GM19351 (cell line): ENCODE measurements around the gene MTMR12.

Experiments
- ATAC-seq: cut with Tn5 transposase; IDR thresholded peaks from one replicate; pipeline ENCODE4 v1.9.1; 2021; ENCODE audit warnings: mild to moderate bottlenecking, moderate library complexity; ENCODE audit not compliant: unreplicated experiment

MTMR12 gene

DNA sequence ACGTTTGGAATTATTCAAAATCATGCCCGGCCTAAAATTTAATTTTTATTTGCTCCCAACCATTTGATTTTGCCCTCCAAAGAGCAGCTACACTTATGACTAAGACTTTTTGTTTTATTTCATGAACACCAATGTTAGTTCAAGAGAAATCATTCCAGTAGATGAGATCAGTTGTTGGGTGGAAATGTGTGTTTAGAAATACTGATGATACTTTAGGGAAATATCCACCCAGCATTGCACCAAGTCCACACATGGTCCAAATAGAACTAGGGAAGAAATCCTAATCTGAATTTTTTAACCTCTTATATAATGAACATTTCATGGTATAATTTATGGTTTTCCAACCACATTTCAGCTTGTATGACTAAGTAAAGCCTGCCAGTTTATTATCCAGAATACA is 110.3 kb downstream of the MTMR12 start:
- ATAC-seq, result no peak

DNA sequence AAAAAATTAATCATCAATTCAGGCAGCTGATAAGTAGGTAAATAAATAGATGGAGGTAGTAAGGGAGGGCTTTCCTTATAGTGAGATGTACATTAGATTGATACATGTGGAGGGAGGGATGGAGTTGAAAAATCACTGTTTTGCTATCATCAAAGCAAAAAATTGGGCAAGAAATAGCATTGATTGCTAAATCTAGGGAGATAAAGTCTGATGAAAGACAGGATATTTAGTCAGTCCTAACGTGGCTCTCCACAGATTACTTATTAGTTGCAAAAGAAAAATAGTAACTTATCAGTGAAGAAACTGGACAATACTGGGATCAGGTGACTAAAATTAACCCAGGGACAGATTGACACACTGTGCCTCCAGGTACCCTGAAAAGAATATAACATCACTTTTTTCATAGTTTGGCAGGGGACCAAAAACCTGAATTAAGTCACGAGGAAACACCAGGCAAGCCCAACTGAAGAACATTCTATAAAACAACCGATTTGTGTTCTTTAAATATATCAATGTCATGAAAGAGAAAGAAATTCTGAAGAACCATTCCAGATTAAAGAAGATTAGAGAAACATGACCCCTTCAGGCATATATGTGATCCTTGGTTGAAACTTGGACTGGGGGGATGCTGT is 111.5 kb downstream of the MTMR12 start:
- ATAC-seq, result no peak

DNA sequence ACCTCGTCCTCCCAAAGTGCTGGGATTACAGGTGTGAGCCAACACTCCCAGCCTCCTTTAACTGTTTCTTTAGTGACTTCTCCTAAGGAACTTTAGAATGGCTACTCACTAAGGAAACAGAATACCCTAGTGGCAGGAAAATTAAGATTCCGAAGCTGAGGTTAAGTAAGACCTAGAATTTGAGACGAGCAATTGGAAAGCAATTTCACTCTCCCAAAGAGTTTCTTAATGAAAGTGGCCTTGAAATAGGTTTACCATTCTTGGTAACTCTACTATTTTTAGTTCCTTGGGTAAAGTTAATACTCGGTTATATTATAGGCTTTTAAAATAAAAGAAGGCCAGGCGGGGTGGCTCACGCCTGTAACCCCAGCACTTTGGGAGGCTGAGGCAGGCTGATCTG is 115.7 kb downstream of the MTMR12 start:
- no peak for ATAC-seq

DNA sequence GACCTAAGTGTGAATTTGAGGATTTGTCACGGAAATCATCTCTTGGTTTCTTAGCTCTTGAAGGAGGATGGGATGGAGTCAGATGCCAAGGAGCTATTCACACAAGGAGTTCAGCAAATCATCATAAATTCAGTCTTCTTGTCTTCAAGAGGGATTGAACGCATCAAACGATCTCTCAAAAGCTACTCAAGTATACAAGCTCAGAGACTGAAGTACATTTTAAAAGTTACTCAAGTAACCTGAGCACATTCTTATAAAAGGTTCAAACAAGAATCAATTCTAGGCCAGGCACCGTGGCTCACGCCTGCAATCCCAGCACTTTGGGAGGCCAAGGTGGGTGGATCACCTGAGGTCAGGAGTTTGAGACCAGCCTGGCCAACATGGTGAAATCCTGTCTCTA is 117.5 kb downstream of the MTMR12 start:
- ATAC-seq, result no peak

DNA sequence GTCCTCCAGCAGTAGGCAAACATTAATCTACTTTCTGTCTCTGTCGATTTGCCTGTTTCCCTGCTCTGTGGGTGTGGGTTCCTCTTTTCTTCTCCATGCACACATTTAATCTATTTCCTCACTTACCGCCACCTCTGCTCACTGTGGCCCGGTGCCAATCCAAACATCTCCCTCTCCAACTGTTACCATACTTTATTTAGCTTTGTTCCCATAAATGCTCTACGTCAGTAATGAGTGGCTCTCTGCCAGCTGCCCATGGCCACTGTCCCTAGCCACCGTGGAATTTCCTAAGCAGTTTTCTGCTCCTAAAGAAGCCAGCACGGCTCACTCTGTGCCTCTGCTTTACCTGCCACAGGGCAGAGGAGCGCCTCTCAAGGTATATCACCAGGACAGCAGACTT is 119.1 kb downstream of the MTMR12 start:
- no peak for ATAC-seq

GRCh38 chr5:32190095-32190494 is 122.6 kb downstream of the MTMR12 start:
- no peak for ATAC-seq

- ATAC-seq, result no peak
Measured at GRCh38 chr5:32187675-32188074, 125.1 kb downstream of the MTMR12 start.

DNA sequence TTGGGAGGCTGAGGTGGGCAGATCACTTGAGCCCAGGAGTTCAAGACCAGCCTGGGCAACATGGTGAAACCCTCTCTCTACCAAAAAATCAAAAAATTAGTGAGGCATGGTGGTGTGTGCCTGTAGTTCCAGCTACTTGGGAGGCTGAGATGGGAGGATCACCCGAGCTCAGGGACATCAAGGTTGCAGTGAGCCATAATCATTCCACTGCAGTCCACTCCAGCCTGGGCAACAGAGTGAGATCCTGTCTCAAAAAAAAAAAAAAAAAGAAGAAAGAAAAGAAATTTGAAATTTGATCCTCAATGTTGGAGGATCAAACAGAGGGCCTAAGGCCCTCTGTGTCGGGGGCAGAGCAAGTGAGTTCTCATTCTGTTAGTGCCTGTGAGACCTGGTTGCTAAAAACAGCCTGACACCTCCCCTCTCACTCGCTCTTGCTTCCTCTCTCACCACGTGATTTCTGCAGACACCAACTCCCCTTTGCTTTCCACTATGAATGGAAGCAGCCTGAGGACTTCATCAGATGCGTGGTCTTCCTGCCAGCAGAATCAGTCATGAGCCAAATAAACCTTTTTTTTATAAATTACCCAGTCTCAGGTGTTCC is 130.2 kb downstream of the MTMR12 start:
- peak; percentile 96 for ATAC-seq
